ENCODE measurements around the gene SLC25A33. TPM values are rescaled to one million over a fixed set of nuclear protein-coding genes. Genes with fewer than 3 reads are reported as not detected.

Gene SLC25A33
- total RNA-seq, 1 donor from 2014 or later: 6.3 TPM

- ATAC-seq (ENCODE audit: poor library complexity) (peak; percentile 51), DNase-seq (no peak)
- intact Hi-C loops (cut with DNase I): loop anchor here (2.0 kb wide), 1 partner anchor 79 kb away; no protein-coding TSS in a partner anchor
Measured at GRCh38 chr1:9573723-9574122, 34.5 kb downstream of the SLC25A33 start.

DNA sequence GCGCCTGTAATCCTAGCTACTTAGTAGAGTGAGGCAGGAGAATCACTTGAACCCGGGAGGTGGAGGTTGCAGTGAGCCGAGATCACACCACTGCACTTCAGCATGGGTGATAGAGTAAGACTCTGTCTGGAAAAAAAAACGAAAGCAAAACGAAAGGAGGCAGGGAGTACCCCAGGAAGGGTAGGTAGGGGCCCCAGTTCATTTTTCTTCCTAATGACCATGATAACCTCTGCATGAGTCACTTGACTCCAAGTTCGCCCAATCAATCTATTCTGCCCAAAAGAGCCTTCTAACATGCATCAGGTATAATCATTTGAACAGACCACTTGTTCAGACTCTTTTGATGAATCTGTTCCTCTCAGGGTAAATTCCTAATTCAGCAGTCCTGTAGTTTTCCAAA, 36.2 kb downstream of the SLC25A33 start:
- DNase-seq: no peak

GRCh38 chr1:9576903-9577302, 37.6 kb downstream of the SLC25A33 start:
- ATAC-seq (ENCODE audit: poor library complexity) (no peak), DNase-seq (no peak)
- intact Hi-C loops (cut with DNase I): no loop called here

More for the DNA sequence above, 36.2 kb downstream of the SLC25A33 start:
- intact Hi-C loops (cut with DNase I): no loop called here
- no peak for ATAC-seq (ENCODE audit: poor library complexity)

DNA sequence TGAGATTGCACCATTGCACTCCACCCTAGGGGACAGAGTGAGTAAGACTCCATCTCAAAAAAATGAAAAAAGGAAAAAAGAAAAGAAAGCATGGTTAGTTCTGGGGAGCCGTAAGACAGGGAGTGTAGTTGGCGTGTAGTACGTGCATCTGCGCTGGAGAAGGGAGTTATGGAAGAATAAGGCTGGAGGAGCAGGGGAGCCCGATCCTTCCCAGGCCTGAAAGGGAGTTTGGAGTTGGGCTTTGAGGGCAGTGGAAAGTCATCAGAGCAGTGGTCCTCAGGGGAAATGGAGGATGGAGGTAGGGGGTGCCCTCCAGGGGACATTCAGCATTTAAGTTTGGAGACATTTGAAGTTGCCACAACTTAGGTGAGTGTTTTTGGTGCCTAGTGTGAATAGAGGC, 38.2 kb downstream of the SLC25A33 start:
- no peak for ATAC-seq (ENCODE audit: poor library complexity)
- intact Hi-C loops (cut with DNase I): no loop called here
- no peak for DNase-seq

GRCh38 chr1:9580942-9581341, 41.7 kb downstream of the SLC25A33 start:
- DNase-seq (no peak), ATAC-seq (ENCODE audit: poor library complexity) (no peak)
- intact Hi-C loops (cut with DNase I): no loop called here

- intact Hi-C loops (cut with DNase I): no loop called here
- no peak for DNase-seq
- ATAC-seq (ENCODE audit: poor library complexity): no peak
Measured at GRCh38 chr1:9586147-9586766, 47.0 kb downstream of the SLC25A33 start.

- ATAC-seq (ENCODE audit: poor library complexity) (peak; percentile 95), DNase-seq (peak; percentile 98)
- intact Hi-C loops (cut with DNase I): no loop called here
Measured at GRCh38 chr1:9588551-9589143, 49.4 kb downstream of the SLC25A33 start, which contains the start of gene TMEM201. TSS of gene TMEM201 (plus strand) at chr1:9588911. CDS start at chr1:9588931, 20 bp downstream.

DNA sequence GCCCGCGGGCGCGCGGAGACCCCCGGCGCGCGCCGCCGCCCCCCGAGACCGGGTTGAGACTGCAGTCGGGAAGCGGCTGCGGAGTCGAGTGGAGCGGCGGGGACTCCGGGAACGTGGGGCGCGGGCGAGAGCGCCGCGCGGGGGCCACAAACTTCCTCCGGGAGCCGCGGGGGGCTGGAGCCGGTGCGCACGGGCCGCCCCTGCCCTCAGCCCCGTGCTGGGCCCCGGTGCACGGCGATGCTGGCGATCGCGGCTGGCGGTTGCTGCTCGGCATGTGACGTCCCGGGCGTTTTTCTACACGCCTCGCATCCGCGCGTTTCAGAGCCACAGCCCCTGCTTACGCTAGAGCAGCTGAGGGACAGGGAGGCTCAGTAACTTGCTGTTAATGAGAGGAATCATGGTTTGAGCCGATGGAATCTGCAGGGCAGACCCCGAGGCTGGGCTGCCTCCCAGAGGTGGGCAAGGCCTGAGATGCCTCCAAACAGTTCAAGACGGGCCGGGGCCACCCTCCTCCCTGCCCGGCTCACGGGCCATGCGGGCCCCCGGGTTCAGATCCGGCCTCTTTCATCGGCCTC, 50.0 kb downstream of the SLC25A33 start:
- ATAC-seq (ENCODE audit: poor library complexity): no peak
- intact Hi-C loops (cut with DNase I): no loop called here

GRCh38 chr1:9589719-9590157, 50.5 kb downstream of the SLC25A33 start:
- intact Hi-C loops (cut with DNase I): no loop called here
- ATAC-seq (ENCODE audit: poor library complexity) (no peak), DNase-seq (peak; percentile 13)

More for the DNA sequence above, 50.0 kb downstream of the SLC25A33 start:
- peak; percentile 64 for DNase-seq

- intact Hi-C loops (cut with DNase I): no loop called here
- ATAC-seq (ENCODE audit: poor library complexity): no peak
- DNase-seq: peak; percentile 37
Measured at GRCh38 chr1:9590201-9590600, 50.9 kb downstream of the SLC25A33 start.

GRCh38 chr1:9590945-9591668, 51.8 kb downstream of the SLC25A33 start:
- ATAC-seq (ENCODE audit: poor library complexity): no peak
- DNase-seq: peak; percentile 38
- intact Hi-C loops (cut with DNase I): no loop called here

- ATAC-seq (ENCODE audit: poor library complexity) (no peak), DNase-seq (peak; percentile 51)
Measured at GRCh38 chr1:9591669-9592509, 52.6 kb downstream of the SLC25A33 start.

DNA sequence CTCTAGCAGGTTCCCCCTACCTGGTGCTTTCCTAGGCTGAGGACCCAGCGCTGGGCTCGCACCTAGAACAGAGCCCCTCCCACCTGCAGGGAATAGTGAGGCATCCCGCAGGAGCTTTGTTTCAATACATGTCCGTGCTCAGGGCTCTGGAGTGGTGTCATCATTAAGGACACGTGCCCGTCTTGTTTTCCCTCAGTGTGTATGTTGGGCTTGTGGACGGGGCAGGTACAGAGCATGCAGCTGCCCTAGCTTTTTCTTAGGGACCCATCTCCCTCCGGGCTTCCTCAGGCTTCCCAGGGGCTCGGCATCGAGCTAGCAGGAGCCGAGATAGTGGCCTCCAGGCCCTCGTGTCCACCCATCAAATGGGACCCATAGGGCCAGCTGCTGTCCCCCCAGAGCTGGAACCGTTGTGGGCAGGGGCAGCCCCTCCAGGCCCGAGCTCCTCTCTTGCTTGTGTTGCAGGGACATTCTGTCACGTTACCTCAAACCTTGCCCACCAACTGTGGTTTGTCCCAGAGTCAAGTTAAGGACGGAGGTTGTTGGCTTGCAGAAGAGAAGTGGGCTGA, 53.3 kb downstream of the SLC25A33 start:
- DNase-seq: peak; percentile 32
- no peak for ATAC-seq (ENCODE audit: poor library complexity)
- intact Hi-C loops (cut with DNase I): no loop called here

More at GRCh38 chr1:9591669-9592509, 52.6 kb downstream of the SLC25A33 start:
- intact Hi-C loops (cut with DNase I): no loop called here

GRCh38 chr1:9593147-9593491, 53.9 kb downstream of the SLC25A33 start:
- intact Hi-C loops (cut with DNase I): no loop called here
- DNase-seq (peak; percentile 41), ATAC-seq (ENCODE audit: poor library complexity) (no peak)

GRCh38 chr1:9593492-9594465, 54.5 kb downstream of the SLC25A33 start:
- DNase-seq: peak; percentile 84
- ATAC-seq (ENCODE audit: poor library complexity): peak; percentile 40
- intact Hi-C loops (cut with DNase I): no loop called here

DNA sequence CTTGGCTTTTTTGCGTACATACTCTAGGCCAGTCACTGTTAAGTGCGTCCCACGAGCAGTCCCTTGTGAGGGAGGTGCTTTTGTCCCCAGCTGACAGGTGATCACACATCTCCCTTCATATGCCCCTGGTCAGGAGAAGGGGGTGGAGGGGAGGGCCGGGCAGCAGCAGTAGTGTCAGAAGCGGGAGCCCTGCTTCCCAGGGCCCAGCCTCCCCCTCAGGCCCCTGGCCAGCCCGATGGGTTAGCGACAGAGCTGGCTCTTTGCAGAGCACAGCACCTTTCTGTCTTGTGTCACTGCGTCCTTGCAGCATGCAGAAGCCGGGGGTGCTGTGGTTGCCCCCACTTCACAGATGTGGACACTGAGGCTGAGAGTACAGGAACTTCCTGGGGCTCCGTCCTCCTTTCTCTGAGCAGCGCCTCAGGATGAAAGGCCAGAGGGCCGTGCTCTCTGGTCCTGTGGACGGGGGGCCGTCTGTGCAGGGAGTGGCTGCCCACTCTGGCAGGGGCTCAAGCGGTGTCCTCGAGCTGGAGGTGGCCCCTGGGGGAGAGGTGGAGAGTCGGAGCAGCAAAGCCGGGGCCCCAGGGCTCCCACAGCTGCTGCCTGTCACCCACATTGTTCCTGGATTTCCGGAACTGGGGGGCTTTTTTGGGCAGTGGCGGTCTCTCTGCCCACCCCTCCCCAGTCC, 55.3 kb downstream of the SLC25A33 start:
- DNase-seq (peak; percentile 32), ATAC-seq (ENCODE audit: poor library complexity) (no peak)
- intact Hi-C loops (cut with DNase I): no loop called here
